ENCODE measurements around the gene MROH7. TPM values are rescaled to one million over a fixed set of nuclear protein-coding genes. Genes with fewer than 3 reads are reported as not detected.

Gene MROH7
- total RNA-seq, 1 experiment from 2014 or later = not detected

- TF ChIP-seq EZH2 (IDR thresholded peaks at IDR 0.05; ENCODE audit: low read length, unreplicated experiment) (no peak), CTCF (conservative IDR thresholded peaks at IDR 0.05; ENCODE audit: low read depth, low read length) (no peak), EZH2phosphoT487 (IDR thresholded peaks at IDR 0.05; ENCODE audit: borderline replicate concordance, low read length) (no peak)
- H3K4me3 ChIP-seq (ENCODE audit: low read length) = no peak overlapping the region
- no peaks in the 10 kb centered on the region for H3K9me2 ChIP-seq (replicated peaks; ENCODE audit: low read length)
- BruUV-seq (replicated peaks) = no TSS peak
- CTCF ChIA-PET = no interaction called here
- H3K9me3 ChIP-seq (ENCODE audit: low read length) = no peaks in the 10 kb centered on the region
- H3K27me3 ChIP-seq (ENCODE audit: low read length) = no peaks in the 10 kb centered on the region
- intact Hi-C loops (cut with micrococcal nuclease) = no loop called here
- H3K27ac ChIP-seq (ENCODE audit: low read length) = no peak overlapping the region
- ATAC-seq = no peak
- H4K20me1 ChIP-seq (ENCODE audit: low read length) = no peaks in the 10 kb centered on the region
- no peak overlapping the region for H3K4me2 ChIP-seq (ENCODE audit: low read length)
- H3K79me2 ChIP-seq (ENCODE audit: low read length) = no peaks in the 10 kb centered on the region
- no peaks in the 10 kb centered on the region for H3K4me1 ChIP-seq (ENCODE audit: insufficient read depth, low read length)
- no peak overlapping the region for H2AFZ ChIP-seq (ENCODE audit: low read length)
- H3F3A ChIP-seq (ENCODE audit: low read length, unreplicated experiment) = no peaks in the 10 kb centered on the region
- no peak overlapping the region for H3K9ac ChIP-seq (ENCODE audit: low read length)
- no peak for DNase-seq
- H3K36me3 ChIP-seq (ENCODE audit: low read depth, low read length) = no peaks in the 10 kb centered on the region
- POLR2A ChIA-PET (ENCODE audit: unreplicated experiment) = no interaction called here
Measured at GRCh38 chr1:54615531-54616279, 25.9 kb upstream of the MROH7 start.

GRCh38 chr1:54619749-54620148, 21.8 kb upstream of the MROH7 start:
- Histone ChIP-seq H3F3A (ENCODE audit: low read length, unreplicated experiment) (no peaks in the 10 kb centered on the region), H4K20me1 (ENCODE audit: low read length) (no peaks in the 10 kb centered on the region), H3K4me3 (ENCODE audit: low read length) (no peak overlapping the region), H3K9me3 (ENCODE audit: low read length) (no peaks in the 10 kb centered on the region), H3K9me2 (replicated peaks; ENCODE audit: low read length) (no peaks in the 10 kb centered on the region), H3K27me3 (ENCODE audit: low read length) (peaks cover 5% of the 10 kb centered on the region; the same call in 1 of the 2 replicates), H3K4me2 (ENCODE audit: low read length) (no peak overlapping the region), H3K4me1 (ENCODE audit: insufficient read depth, low read length) (no peaks in the 10 kb centered on the region), H3K27ac (ENCODE audit: low read length) (no peak overlapping the region), H3K36me3 (ENCODE audit: low read depth, low read length) (no peaks in the 10 kb centered on the region), H3K9ac (ENCODE audit: low read length) (no peak overlapping the region), H2AFZ (ENCODE audit: low read length) (no peak overlapping the region), H3K79me2 (ENCODE audit: low read length) (no peaks in the 10 kb centered on the region)
- no peak for ATAC-seq
- ChIA-PET CTCF (no interaction called here), POLR2A (ENCODE audit: unreplicated experiment) (no interaction called here)
- no TSS peak for BruUV-seq (replicated peaks)
- intact Hi-C loops (cut with micrococcal nuclease) = no loop called here
- DNase-seq = no peak
- no peak for TF ChIP-seq EZH2phosphoT487 (IDR thresholded peaks at IDR 0.05; ENCODE audit: borderline replicate concordance, low read length)
- no peak for TF ChIP-seq CTCF (conservative IDR thresholded peaks at IDR 0.05; ENCODE audit: low read depth, low read length)
- no peak for TF ChIP-seq EZH2 (IDR thresholded peaks at IDR 0.05; ENCODE audit: low read length, unreplicated experiment)

- ChIA-PET POLR2A (ENCODE audit: unreplicated experiment) (no interaction called here), CTCF (no interaction called here)
- no peak within 1 kb of the TSS for H3K4me3 ChIP-seq (ENCODE audit: low read length)
- H3K9me3 ChIP-seq (ENCODE audit: low read length) = no peaks in the 10 kb centered on the region
- no peaks in the 10 kb centered on the region for H3K9me2 ChIP-seq (replicated peaks; ENCODE audit: low read length)
- H4K20me1 ChIP-seq (ENCODE audit: low read length) = no peaks in the 10 kb centered on the region
- no peaks in the 10 kb centered on the region for H3K36me3 ChIP-seq (ENCODE audit: low read depth, low read length)
- ATAC-seq = no peak
- H3K79me2 ChIP-seq (ENCODE audit: low read length) = no peaks in the 10 kb centered on the region
- no peaks in the 10 kb centered on the region for H3K4me1 ChIP-seq (ENCODE audit: insufficient read depth, low read length)
- peaks cover 12% of the 10 kb centered on the region; the same call in 1 of the 2 replicates for H3K27me3 ChIP-seq (ENCODE audit: low read length)
- H2AFZ ChIP-seq (ENCODE audit: low read length) = no peak within 1 kb of the TSS
- BruUV-seq (replicated peaks) = no TSS peak
- H3K27ac ChIP-seq (ENCODE audit: low read length) = no peak within 1 kb of the TSS
- no peak for DNase-seq
- no peak for TF ChIP-seq EZH2phosphoT487 (IDR thresholded peaks at IDR 0.05; ENCODE audit: borderline replicate concordance, low read length)
- TF ChIP-seq EZH2 (IDR thresholded peaks at IDR 0.05; ENCODE audit: low read length, unreplicated experiment) = no peak
- H3K4me2 ChIP-seq (ENCODE audit: low read length) = no peak within 1 kb of the TSS
- no peak within 1 kb of the TSS for H3K9ac ChIP-seq (ENCODE audit: low read length)
- intact Hi-C loops (cut with micrococcal nuclease) = no loop called here
- no peaks in the 10 kb centered on the region for H3F3A ChIP-seq (ENCODE audit: low read length, unreplicated experiment)
Measured at GRCh38 chr1:54623216-54624007, 18.2 kb upstream of the MROH7 start, which contains the start of gene FAM151A. TSS of gene FAM151A (minus strand) at chr1:54623525. CDS start at chr1:54623395, 130 bp downstream.
